ENCODE results near the gene ST6GALNAC4.
A peak's percentile ranks its signal among the peaks of the same experiment; 100 is the strongest.

ST6GALNAC4 gene

GRCh38 chr9:127937388-127938297 is 20.8 kb upstream of the ST6GALNAC4 start, which contains the start of gene DPM2:
TSS of gene DPM2 (minus strand) at chr9:127937854. CDS start at chr9:127937820, 34 bp downstream.
- DNase-seq (ENCODE audit: low spot score), result peak; percentile 96
- TF ChIP-seq, protein P1, sequence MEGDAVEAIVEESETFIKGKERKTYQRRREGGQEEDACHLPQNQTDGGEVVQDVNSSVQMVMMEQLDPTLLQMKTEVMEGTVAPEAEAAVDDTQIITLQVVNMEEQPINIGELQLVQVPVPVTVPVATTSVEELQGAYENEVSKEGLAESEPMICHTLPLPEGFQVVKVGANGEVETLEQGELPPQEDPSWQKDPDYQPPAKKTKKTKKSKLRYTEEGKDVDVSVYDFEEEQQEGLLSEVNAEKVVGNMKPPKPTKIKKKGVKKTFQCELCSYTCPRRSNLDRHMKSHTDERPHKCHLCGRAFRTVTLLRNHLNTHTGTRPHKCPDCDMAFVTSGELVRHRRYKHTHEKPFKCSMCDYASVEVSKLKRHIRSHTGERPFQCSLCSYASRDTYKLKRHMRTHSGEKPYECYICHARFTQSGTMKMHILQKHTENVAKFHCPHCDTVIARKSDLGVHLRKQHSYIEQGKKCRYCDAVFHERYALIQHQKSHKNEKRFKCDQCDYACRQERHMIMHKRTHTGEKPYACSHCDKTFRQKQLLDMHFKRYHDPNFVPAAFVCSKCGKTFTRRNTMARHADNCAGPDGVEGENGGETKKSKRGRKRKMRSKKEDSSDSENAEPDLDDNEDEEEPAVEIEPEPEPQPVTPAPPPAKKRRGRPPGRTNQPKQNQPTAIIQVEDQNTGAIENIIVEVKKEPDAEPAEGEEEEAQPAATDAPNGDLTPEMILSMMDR (IDR thresholded peaks at IDR 0.05; ENCODE audit: borderline replicate concordance, control extremely low read depth, extremely low read depth, insufficient read depth, missing control alignments), result no peak
- in situ Hi-C loops (cut with MboI; ENCODE audit: low sequenced_read_pairs, unreplicated experiment), result loop anchor here (25.0 kb wide), 1 partner anchor 100 kb away; no protein-coding TSS in a partner anchor

DNA sequence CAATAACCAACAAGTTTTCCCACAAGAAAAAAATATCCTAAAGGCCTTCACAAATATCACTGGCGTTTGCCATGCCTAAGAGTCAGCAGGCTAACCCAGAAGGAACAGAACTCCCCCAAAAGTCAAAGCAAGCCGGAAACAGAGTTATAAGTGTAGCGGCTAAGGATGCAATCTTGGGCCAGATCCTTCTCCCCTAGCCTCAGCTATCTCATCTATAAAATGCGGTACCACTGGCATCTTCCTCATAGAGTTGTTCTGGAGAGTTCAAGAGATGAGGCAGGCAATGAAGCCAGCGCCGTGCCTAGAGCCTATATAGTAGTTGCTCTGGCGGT is 20.2 kb upstream of the ST6GALNAC4 start:
- in situ Hi-C loops (cut with MboI; ENCODE audit: low sequenced_read_pairs, unreplicated experiment), result loop anchor here (25.0 kb wide), 1 partner anchor 100 kb away; no protein-coding TSS in a partner anchor
- DNase-seq (ENCODE audit: low spot score), result no peak
- TF ChIP-seq, protein P1 (IDR thresholded peaks at IDR 0.05; ENCODE audit: borderline replicate concordance, control extremely low read depth, extremely low read depth, insufficient read depth, missing control alignments), result no peak

DNA sequence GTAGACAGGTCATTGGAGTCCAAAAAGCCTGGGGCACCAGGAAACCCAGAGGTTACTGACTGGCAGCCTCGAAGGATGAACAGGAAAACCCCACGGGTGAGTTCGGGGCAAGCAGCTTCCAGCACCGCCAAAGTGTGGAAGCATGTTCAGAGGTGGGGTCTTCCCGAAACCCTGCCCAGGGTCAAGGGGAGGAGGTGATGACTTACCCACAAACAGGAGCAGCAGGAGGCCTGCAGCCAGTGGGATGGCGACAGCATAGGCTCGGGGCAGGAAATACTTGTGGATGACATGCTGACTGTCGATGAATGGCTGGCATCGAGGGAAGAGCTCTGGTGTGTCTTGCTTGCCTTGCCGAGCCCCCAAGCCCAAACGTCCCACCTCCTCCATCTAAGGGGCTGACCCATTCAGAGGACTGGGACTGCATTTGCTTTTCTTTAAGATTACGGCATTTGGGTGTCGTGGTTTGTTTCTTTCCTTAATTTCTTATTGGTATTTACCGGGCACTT is 19.6 kb upstream of the ST6GALNAC4 start:
- no peak for DNase-seq (ENCODE audit: low spot score)
- in situ Hi-C loops (cut with MboI; ENCODE audit: low sequenced_read_pairs, unreplicated experiment), result loop anchor here (25.0 kb wide), 1 partner anchor 101 kb away; no protein-coding TSS in a partner anchor
- TF ChIP-seq, protein P1 (IDR thresholded peaks at IDR 0.05; ENCODE audit: borderline replicate concordance, control extremely low read depth, extremely low read depth, insufficient read depth, missing control alignments), result no peak

- in situ Hi-C loops (cut with MboI; ENCODE audit: low sequenced_read_pairs, unreplicated experiment), result loop anchor here (25.0 kb wide), 1 partner anchor 102 kb away; no protein-coding TSS in a partner anchor
- TF ChIP-seq, protein P1 (IDR thresholded peaks at IDR 0.05; ENCODE audit: borderline replicate concordance, control extremely low read depth, extremely low read depth, insufficient read depth, missing control alignments), result no peak
- no peak for DNase-seq (ENCODE audit: low spot score)
These were observed 19.0 kb upstream of the ST6GALNAC4 start for GRCh38 chr9:127935765-127936221.

GRCh38 chr9:127934986-127935385 is 18.1 kb upstream of the ST6GALNAC4 start:
- TF ChIP-seq, protein P1 (IDR thresholded peaks at IDR 0.05; ENCODE audit: borderline replicate concordance, control extremely low read depth, extremely low read depth, insufficient read depth, missing control alignments), result no peak
- in situ Hi-C loops (cut with MboI; ENCODE audit: low sequenced_read_pairs, unreplicated experiment), result loop anchor here (25.0 kb wide), 1 partner anchor 102 kb away; no protein-coding TSS in a partner anchor
- no peak for DNase-seq (ENCODE audit: low spot score)

GRCh38 chr9:127934248-127934647 is 17.4 kb upstream of the ST6GALNAC4 start:
- DNase-seq (ENCODE audit: low spot score), result no peak
- in situ Hi-C loops (cut with MboI; ENCODE audit: low sequenced_read_pairs, unreplicated experiment), result loop anchor here (25.0 kb wide), 1 partner anchor 103 kb away; no protein-coding TSS in a partner anchor
- TF ChIP-seq, protein P1 (IDR thresholded peaks at IDR 0.05; ENCODE audit: borderline replicate concordance, control extremely low read depth, extremely low read depth, insufficient read depth, missing control alignments), result no peak

Measured in GM13976 (cell line).